GM12874 (cell line): ENCODE measurements around the gene COL9A2.

Source experiments
- CTCF ChIP-seq: IDR thresholded peaks from 2 replicates; pipeline ENCODE4 v1.5.1; 2011; ENCODE audit warnings: low read depth, mild to moderate bottlenecking, control low read depth, low read length, moderate library complexity; ENCODE audit not compliant: insufficient read depth

Gene COL9A2

GRCh38 chr1:40311692-40312091 lies 5.4 kb downstream of the COL9A2 start:
- TF ChIP-seq CTCF = no peak

- no peak for TF ChIP-seq CTCF
Observed at GRCh38 chr1:40310983-40311642, 6.0 kb downstream of the COL9A2 start.

- TF ChIP-seq CTCF = no peak
Observed at GRCh38 chr1:40310129-40310461, 7.0 kb downstream of the COL9A2 start.

GRCh38 chr1:40309374-40310128 lies 7.5 kb downstream of the COL9A2 start:
- TF ChIP-seq CTCF = no peak

GRCh38 chr1:40308036-40308727 lies 8.9 kb downstream of the COL9A2 start:
- no peak for TF ChIP-seq CTCF

GRCh38 chr1:40307186-40307585 lies 9.9 kb downstream of the COL9A2 start:
- no peak for TF ChIP-seq CTCF

- TF ChIP-seq CTCF = no peak
Observed at GRCh38 chr1:40306296-40306695, 10.8 kb downstream of the COL9A2 start.
